BE2C (cell line): ENCODE measurements around the gene PBX2. TPM values are rescaled to one million over a fixed set of nuclear protein-coding genes. Genes with fewer than 3 reads are reported as not detected.
A peak's percentile ranks its signal among the peaks of the same experiment; 100 is the strongest.

Source experiments
- DNase-seq: peaks from one replicate; pipeline ENCODE4 v3.0.0-alpha.2; 2020
- H3K27me3 ChIP-seq: fragments of 250-450 bp; sonication (Bioruptor Pico); 2 replicates; pipeline ENCODE4 v1.5.1; 2020; ENCODE audit warnings: mild to moderate bottlenecking
- H3K36me3 ChIP-seq: fragments of 250-450 bp; sonication (Bioruptor Pico); 2 replicates; pipeline ENCODE4 v1.5.1; 2020; ENCODE audit warnings: mild to moderate bottlenecking
- H3K4me1 ChIP-seq: fragments of 250-450 bp; sonication (Bioruptor Pico); 2 replicates; pipeline ENCODE4 v1.5.1; 2020
- H3K4me3 ChIP-seq: 2 replicates; pipeline ENCODE4 v1.5.1; 2011; ENCODE audit warnings: low read depth, low read length
- H3K9me3 ChIP-seq: fragments of 250-450 bp; sonication (Bioruptor Pico); 2 replicates; pipeline ENCODE4 v1.5.1; 2020
- polyA plus RNA-seq: library from polyadenylated mRNA; unstranded; fragments of >200 nt; gene quantifications from one replicate; pipeline ENCODE4 v1.2.1, GENCODE V29; 2012; ENCODE audit warnings: low read depth, missing spikeins; ENCODE audit not compliant: insufficient read length, insufficient read depth
- TF ChIP-seq, protein P1 (sequence below): IDR thresholded peaks from 2 replicates; pipeline ENCODE4 v1.5.1; 2012; ENCODE audit warnings: mild to moderate bottlenecking, low read depth, low read length

Gene PBX2, protein sequence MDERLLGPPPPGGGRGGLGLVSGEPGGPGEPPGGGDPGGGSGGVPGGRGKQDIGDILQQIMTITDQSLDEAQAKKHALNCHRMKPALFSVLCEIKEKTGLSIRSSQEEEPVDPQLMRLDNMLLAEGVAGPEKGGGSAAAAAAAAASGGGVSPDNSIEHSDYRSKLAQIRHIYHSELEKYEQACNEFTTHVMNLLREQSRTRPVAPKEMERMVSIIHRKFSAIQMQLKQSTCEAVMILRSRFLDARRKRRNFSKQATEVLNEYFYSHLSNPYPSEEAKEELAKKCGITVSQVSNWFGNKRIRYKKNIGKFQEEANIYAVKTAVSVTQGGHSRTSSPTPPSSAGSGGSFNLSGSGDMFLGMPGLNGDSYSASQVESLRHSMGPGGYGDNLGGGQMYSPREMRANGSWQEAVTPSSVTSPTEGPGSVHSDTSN
- 84.6 TPM for polyA plus RNA-seq

DNA sequence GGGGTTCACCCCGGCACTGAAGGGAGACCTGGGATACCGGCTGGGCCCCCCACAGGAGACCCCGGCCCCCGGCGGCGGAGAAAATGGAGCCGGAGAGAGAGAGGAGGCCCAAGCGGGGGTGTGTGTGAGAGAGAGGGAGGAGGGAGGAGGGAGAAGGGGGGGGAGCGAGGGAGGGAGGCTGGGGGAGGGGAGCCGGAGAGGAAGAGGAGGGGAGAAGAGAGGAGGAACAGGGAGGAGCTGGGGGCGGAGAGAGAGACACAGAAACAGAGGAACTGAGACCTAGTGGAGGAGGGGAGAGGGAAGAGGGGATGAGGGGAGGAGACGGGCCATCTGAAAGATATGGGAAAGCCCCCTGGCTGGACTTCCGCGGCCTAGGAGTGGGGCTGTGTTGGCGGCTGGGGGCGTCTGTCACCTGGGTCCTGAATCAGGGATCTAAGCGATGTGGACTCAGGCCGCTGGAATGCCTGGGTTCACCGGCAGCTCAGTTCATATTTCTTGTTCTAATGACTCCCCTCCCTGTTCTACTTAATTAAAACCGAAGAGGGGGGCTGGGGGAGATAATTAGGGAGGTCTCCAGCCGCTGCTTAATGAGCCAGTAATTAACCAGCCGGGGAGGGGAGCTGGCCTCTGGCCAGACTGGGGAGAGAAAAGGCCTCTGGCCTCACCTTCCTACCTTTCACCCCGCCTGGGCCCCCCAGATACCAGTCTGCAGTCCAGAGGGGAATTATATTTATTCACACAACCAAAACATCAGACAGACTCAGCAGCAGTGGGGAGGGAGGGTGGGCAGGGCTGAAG, at the start of gene PBX2:
TSS of gene PBX2 (minus strand) at position 149 of the 798 bp plus-strand sequence. CDS start 287 bp downstream, outside the sequence.
- peaks cover 2% of the 10 kb centered on the region; the same call in 1 of the 2 replicates for H3K4me1 ChIP-seq
- TF ChIP-seq, protein P1, sequence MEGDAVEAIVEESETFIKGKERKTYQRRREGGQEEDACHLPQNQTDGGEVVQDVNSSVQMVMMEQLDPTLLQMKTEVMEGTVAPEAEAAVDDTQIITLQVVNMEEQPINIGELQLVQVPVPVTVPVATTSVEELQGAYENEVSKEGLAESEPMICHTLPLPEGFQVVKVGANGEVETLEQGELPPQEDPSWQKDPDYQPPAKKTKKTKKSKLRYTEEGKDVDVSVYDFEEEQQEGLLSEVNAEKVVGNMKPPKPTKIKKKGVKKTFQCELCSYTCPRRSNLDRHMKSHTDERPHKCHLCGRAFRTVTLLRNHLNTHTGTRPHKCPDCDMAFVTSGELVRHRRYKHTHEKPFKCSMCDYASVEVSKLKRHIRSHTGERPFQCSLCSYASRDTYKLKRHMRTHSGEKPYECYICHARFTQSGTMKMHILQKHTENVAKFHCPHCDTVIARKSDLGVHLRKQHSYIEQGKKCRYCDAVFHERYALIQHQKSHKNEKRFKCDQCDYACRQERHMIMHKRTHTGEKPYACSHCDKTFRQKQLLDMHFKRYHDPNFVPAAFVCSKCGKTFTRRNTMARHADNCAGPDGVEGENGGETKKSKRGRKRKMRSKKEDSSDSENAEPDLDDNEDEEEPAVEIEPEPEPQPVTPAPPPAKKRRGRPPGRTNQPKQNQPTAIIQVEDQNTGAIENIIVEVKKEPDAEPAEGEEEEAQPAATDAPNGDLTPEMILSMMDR = no peak
- H3K27me3 ChIP-seq = no peaks in the 10 kb centered on the region
- peaks cover 14% of the 10 kb centered on the region for H3K36me3 ChIP-seq
- peak; percentile 85 for DNase-seq
- peak within 1 kb of the TSS; percentile 66 for H3K4me3 ChIP-seq
- no peaks in the 10 kb centered on the region for H3K9me3 ChIP-seq

DNA sequence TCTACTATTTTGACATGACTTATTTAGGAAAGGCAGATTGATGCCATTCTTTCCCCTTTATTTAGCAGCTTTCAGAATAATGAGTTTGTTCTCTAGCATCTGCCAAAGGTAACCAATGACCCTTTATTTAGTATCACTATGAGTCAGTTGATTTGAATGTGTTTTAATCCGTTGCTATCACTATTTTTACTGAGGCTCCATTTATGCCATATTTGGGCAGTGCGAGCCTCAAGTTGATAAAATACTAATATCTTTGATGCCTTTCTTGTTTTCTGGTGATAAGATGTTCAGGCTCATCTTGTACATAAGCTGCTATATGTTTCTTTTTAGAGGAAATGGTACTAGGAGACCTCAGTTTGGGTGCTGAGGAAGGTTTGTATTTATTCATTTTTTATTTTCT, 49.5 kb upstream of the PBX2 start:
- H3K4me3 ChIP-seq = no peak overlapping the region
- TF ChIP-seq, protein P1 = no peak

DNA sequence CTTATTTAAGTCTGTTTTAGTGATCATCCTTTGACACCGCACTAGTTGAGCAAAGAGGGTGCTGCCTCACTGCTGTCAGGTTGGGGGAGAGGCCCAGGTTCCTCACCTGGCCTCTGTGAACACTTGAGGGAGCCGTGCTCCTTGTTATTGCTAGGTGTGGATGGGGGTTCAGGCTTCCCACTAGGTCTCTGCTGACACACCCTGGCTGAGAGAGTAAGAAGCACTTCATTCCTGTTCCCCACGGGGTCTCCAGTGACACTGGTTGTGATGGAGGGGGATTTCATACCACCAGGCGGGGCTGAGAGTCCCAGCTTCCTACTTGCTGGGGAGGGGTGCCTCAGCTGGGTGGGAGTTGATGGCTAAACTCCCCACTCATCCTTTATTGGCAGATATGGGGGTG, 44.9 kb upstream of the PBX2 start:
- Histone ChIP-seq H3K36me3 (no peaks in the 10 kb centered on the region), H3K9me3 (no peaks in the 10 kb centered on the region), H3K27me3 (peaks cover 15% of the 10 kb centered on the region), H3K4me3 (no peak overlapping the region), H3K4me1 (no peaks in the 10 kb centered on the region)
- TF ChIP-seq, protein P1 = 0 out of 2 replicates have a peak, but pooled peaks have one; percentile 3
- DNase-seq = no peak

More for the DNA sequence above, 49.5 kb upstream of the PBX2 start:
- Histone ChIP-seq H3K9me3 (no peaks in the 10 kb centered on the region), H3K36me3 (no peaks in the 10 kb centered on the region), H3K4me1 (no peaks in the 10 kb centered on the region), H3K27me3 (peaks cover 35% of the 10 kb centered on the region)
- no peak for DNase-seq

DNA sequence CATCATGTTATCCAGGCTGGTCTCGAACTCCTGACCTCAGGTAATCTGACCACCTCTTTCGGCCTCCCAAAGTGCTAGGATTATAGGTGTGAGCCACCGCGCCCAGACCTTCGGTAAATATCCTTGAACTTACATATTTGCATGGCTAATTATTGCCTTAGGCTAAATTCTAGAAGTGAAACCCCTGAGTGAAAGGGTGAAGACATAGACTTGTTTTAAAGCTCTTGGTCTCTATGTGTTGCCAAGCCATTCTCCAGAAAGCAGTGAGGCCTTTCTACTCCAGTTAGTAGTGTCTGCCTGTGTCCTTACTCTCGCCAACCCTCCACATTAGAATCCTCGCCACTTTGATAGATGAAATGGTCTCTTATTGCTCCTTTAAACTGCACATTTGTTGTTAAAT, 36.4 kb upstream of the PBX2 start:
- TF ChIP-seq, protein P1 = no peak
- no peak overlapping the region for H3K4me3 ChIP-seq
- H3K27me3 ChIP-seq = peaks cover 16% of the 10 kb centered on the region; the same call in 1 of the 2 replicates
- no peaks in the 10 kb centered on the region for H3K36me3 ChIP-seq
- no peaks in the 10 kb centered on the region for H3K9me3 ChIP-seq
- no peak for DNase-seq
- H3K4me1 ChIP-seq = no peaks in the 10 kb centered on the region

DNA sequence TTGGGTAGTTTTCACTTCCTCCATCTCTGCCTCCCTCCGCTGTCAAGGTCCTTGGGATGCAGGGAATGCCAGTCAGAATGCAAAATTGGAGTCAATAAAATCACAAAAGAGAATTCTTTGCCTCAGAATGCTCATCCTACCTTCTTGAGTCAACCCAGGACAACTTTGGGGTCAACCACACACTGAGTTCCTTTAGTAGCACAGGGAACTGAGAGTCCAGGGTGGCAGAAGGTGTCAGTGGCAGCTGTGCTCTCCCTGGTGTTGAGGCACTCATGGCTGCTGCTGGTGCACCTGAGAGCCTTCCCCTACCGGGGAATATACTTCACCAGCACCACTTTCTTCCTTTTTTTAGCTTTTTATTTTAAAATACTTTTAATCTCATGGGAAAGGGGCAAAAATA, 34.7 kb upstream of the PBX2 start:
- Histone ChIP-seq H3K36me3 (no peaks in the 10 kb centered on the region), H3K4me3 (no peak overlapping the region), H3K9me3 (no peaks in the 10 kb centered on the region), H3K27me3 (peaks cover 18% of the 10 kb centered on the region), H3K4me1 (no peaks in the 10 kb centered on the region)
- DNase-seq = no peak
- TF ChIP-seq, protein P1 = no peak
